GM19372 (cell line): ENCODE results near the gene TOMT.

Experiments
- ATAC-seq: cut with Tn5 transposase; IDR thresholded peaks from one replicate; pipeline ENCODE4 v1.9.1; 2021; ENCODE audit warnings: mild to moderate bottlenecking, low read depth, moderate library complexity; ENCODE audit not compliant: unreplicated experiment

Gene TOMT, protein sequence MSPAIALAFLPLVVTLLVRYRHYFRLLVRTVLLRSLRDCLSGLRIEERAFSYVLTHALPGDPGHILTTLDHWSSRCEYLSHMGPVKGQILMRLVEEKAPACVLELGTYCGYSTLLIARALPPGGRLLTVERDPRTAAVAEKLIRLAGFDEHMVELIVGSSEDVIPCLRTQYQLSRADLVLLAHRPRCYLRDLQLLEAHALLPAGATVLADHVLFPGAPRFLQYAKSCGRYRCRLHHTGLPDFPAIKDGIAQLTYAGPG

GRCh38 chr11:72105888-72106287 lies at the start of gene TOMT:
Gene TOMT (plus strand): TSS chr11:72105924. CDS start chr11:72105952, 28 bp downstream.
- ATAC-seq = no peak

DNA sequence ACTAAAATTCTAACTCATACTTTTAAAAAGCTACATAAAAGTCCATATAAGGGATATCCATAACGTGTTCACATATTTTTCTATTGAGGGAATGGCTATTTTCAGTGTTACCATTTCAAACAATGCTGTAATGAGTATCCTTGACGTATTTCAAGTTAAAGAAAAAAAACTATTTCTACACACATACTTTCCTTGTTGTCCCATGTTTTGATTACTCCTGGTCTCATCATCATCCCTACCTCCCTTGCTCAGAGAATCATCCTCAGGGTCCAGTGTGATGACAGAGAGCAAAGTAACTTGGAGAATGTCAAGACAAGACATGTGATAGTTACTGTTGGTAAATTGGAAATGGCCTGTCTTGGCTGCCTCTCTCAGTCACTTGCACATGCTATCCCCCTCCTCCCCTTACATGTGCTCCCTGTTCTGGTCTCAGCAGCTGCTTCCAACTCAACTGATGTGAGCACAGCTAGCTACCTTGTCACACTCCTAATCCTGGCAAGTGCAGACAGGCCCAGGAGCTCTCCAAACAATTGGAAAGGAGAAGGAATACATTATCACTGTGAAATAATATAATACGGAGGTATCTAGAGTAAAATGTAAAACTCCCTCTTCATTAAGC lies 47.2 kb upstream of the TOMT start:
- no peak for ATAC-seq

- ATAC-seq = no peak
Observed at GRCh38 chr11:72061739-72062396, 43.9 kb upstream of the TOMT start.

GRCh38 chr11:72066855-72067254 lies 38.9 kb upstream of the TOMT start:
- no peak for ATAC-seq

GRCh38 chr11:72067266-72067665 lies 38.5 kb upstream of the TOMT start:
- no peak for ATAC-seq

GRCh38 chr11:72067676-72068075 lies 38.0 kb upstream of the TOMT start:
- no peak for ATAC-seq

DNA sequence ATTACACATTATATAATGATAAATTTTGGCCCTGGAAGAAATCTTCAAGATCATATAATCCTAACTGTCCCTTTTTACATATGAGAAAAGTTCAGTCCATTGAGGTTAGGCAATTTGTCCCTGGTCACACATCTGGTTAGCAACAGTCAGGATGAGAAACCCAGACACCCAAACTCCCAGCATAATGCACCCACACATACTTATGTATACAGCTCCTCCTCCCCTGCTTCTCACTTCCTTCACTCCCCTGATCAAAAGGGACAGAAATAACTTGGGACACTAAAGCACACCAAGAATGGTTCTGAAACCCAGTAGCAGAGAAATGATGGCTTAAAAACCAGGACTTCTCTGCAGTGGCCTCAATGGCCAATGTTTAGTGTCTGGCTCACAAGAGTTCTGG lies 36.5 kb upstream of the TOMT start:
- no peak for ATAC-seq

GRCh38 chr11:72069787-72070251 lies 35.9 kb upstream of the TOMT start:
- ATAC-seq = peak; percentile 68

DNA sequence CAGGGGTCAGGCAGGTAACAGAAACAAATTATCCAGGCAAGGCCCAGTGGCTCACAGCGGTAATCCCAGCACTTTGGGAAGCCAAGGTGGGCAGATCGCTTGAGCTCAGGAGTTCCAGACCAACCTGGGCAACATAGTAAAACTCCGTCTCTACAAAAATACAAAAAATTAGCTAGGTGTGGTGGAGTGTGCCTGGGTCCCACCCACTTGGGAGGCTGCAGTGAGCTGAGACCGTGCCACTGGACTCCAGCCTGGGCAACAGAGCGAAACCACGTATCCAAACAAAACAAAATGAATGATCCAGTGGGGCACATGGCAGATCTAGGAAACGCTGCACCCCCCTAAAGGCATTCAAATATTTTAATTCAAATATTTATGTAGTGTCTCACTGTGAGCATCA lies 35.2 kb upstream of the TOMT start:
- ATAC-seq = no peak

GRCh38 chr11:72072348-72072747 lies 33.4 kb upstream of the TOMT start:
- ATAC-seq = no peak

- ATAC-seq = no peak
Observed at GRCh38 chr11:72075109-72075508, 30.6 kb upstream of the TOMT start.

GRCh38 chr11:72075756-72076155 lies 30.0 kb upstream of the TOMT start:
- ATAC-seq = no peak

DNA sequence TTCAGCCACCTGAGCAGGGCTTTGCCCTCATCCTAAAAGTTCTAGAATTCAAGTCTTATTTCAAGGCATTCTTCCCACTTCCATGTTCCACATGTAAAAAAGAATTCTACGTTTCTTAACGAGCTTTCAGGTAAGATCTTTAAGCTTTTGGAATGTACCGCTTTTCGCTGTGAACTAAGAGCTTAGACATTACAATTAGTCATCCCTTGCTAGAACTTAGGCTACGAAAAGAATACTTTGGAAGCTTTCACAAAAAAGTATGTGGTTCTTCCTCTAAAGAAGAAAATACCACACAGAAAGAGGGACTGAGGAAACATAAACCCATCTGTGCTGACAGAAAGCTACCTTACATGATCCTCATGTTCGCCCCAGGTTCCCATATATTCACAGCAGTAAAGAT lies 27.2 kb upstream of the TOMT start:
- ATAC-seq = no peak

- ATAC-seq = no peak
Observed at GRCh38 chr11:72079819-72080325, 25.9 kb upstream of the TOMT start.

- peak; percentile 94 for ATAC-seq
Observed at GRCh38 chr11:72080326-72081183, 25.2 kb upstream of the TOMT start, which contains the start of the genes LRRC51 and NUMA1. Gene LRRC51 (plus strand): TSS chr11:72080850. CDS start chr11:72089084, 8,234 bp downstream. Gene NUMA1 (minus strand): TSS chr11:72080542. CDS start chr11:72035943, 44,599 bp downstream.

GRCh38 chr11:72081184-72081644 lies 24.5 kb upstream of the TOMT start:
- no peak for ATAC-seq

GRCh38 chr11:72081821-72082453 lies 23.8 kb upstream of the TOMT start:
- no peak for ATAC-seq

GRCh38 chr11:72083414-72083813 lies 22.3 kb upstream of the TOMT start:
- ATAC-seq = no peak

DNA sequence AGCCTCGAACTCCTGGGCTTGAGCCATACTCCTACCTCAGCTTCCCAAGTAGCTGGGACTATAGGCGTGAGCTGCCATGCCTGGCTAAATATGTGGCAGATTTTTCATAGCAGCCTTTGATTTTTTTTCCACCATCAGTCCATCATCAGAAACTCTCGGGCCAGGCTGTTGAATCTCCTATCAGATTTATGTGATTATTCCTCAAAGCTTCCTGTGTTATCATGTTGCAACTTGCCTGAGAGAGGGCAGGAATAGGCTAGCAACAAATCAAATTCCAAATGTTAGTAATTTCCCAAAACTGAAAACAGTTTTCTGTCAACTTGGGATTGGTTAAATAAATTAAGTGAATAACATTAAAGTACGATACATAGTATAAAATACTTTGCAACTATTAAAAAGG lies 21.6 kb upstream of the TOMT start:
- ATAC-seq = no peak

- no peak for ATAC-seq
Observed at GRCh38 chr11:72084965-72085364, 20.8 kb upstream of the TOMT start.
